CD4-positive, CD25-positive, alpha-beta regulatory T cell (primary cell): ENCODE results near the gene COA5. TPM values are rescaled to one million over a fixed set of nuclear protein-coding genes. Genes with fewer than 3 reads are reported as not detected.
"Not testable (repeated sequence)": the region's sequence is repeated elsewhere in the genome, so short reads cannot be mapped to it uniquely, and the experiment has no call there.

ENCODE experiments used
- ATAC-seq, 2 donors: fragments of 150-1000 bp; cut with Tn5 transposase; one replicate each; pipeline ENCODE4 v1.10.0; 2021; ENCODE audit warnings: low read depth in 2 of 2, moderate number of reproducible peaks in 2 of 2, moderate library complexity in 1 of 2
- DNase-seq, 3 donors: peaks; one replicate each; pipeline versions ENCODE4 v3.0.0 to v3.0.0-alpha.2; 2012 to 2022; ENCODE audit warnings: mixed read lengths in 1 of 3
- H3K27ac ChIP-seq: one replicate; pipeline ENCODE4 v1.7.0; 2013; ENCODE audit warnings: mild to moderate bottlenecking, low read length; ENCODE audit not compliant: insufficient read depth, poor library complexity, severe bottlenecking
- H3K27me3 ChIP-seq: one replicate; pipeline ENCODE4 v1.7.0; 2013; ENCODE audit warnings: low read length; ENCODE audit not compliant: control insufficient read depth, insufficient read depth
- H3K36me3 ChIP-seq: one replicate; pipeline ENCODE4 v1.7.0; 2013; ENCODE audit warnings: mild to moderate bottlenecking, low read length, moderate library complexity; ENCODE audit not compliant: control insufficient read depth, insufficient read depth
- H3K4me1 ChIP-seq: 2 replicates; pipeline ENCODE4 v1.7.0; 2013; ENCODE audit warnings: mild to moderate bottlenecking, low read length; ENCODE audit not compliant: insufficient read depth, control insufficient read depth, poor library complexity, severe bottlenecking
- H3K4me3 ChIP-seq: one replicate; pipeline ENCODE4 v1.7.0; 2013; ENCODE audit warnings: low read depth, mild to moderate bottlenecking, low read length, moderate library complexity
- H3K9me3 ChIP-seq, 2 experiments: 1 replicate in 1 of 2; 2 replicates in 1 of 2; pipeline ENCODE4 v1.7.0; 2013; ENCODE audit warnings: low read length in 2 of 2, mild to moderate bottlenecking in 1 of 2, moderate library complexity in 1 of 2; ENCODE audit not compliant: control insufficient read depth in 2 of 2
- H3K27ac Mint-ChIP-seq, 3 donors: one replicate each; pipeline ENCODE4 v1.8.0; 2020 to 2022; ENCODE audit warnings: mild to moderate bottlenecking in 3 of 3, mixed read lengths in 3 of 3, moderate library complexity in 2 of 3
- H3K27me3 Mint-ChIP-seq: one replicate; pipeline ENCODE4 v1.8.0; 2022; ENCODE audit warnings: mild to moderate bottlenecking, mixed read lengths
- H3K36me3 Mint-ChIP-seq: one replicate; pipeline ENCODE4 v1.8.0; 2020; ENCODE audit warnings: mixed read lengths
- H3K4me1 Mint-ChIP-seq, 4 donors: one replicate each; pipeline ENCODE4 v1.8.0; 2020 to 2022; ENCODE audit warnings: mixed read lengths in 4 of 4, mild to moderate bottlenecking in 1 of 4
- H3K4me3 Mint-ChIP-seq, 4 donors: one replicate each; pipeline ENCODE4 v1.8.0; 2020 to 2022; ENCODE audit warnings: mild to moderate bottlenecking in 4 of 4, mixed read lengths in 4 of 4, moderate library complexity in 3 of 4
- H3K9me3 Mint-ChIP-seq, 7 donors: one replicate each; pipeline ENCODE4 v1.8.0; 2020 to 2022; ENCODE audit warnings: mixed read lengths in 7 of 7, mild to moderate bottlenecking in 3 of 7, moderate library complexity in 2 of 7
- polyA plus RNA-seq, 4 donors: library from polyadenylated mRNA; unstranded; fragments of 300-500 nt; fragmentation: Illumina TruSeq; gene quantifications; one replicate each; pipeline ENCODE4 v1.2.3, GENCODE V29; 2021
- total RNA-seq: library from RNA; stranded (reverse); gene quantifications from one replicate; pipeline ENCODE4 v1.2.3, GENCODE V29; 2022

Gene COA5
- total and polyA plus RNA-seq, 5 donors from 2014 or later, result 20.4 to 40.7 (median 37.5) TPM

- H3K4me3 Mint-ChIP-seq, result peak overlapping the region in 3 of 4 donors; percentile 34 to 94 (median 70)
These were observed 3.2 kb downstream of the COA5 start for GRCh38 chr2:98605076-98605475.

GRCh38 chr2:98604547-98604946 is 3.8 kb downstream of the COA5 start:
- Histone ChIP-seq H3K27me3 (no peaks in the 10 kb centered on the region), H3K36me3 (peaks cover 34% of the 10 kb centered on the region), H3K27ac (no peak overlapping the region), H3K4me1 (peaks cover 28% of the 10 kb centered on the region), H3K9me3 (no peaks in the 10 kb centered on the region), H3K4me3 (no peak overlapping the region)
- Mint-ChIP-seq H3K4me1 (peaks cover 25 to 48% (median 36%) of the 10 kb centered on the region in 4 donors), H3K4me3 (peak overlapping the region in 3 of 4 donors; percentile 34 to 94 (median 35)), H3K36me3 (peaks cover 17% of the 10 kb centered on the region), H3K9me3 (no peaks in the 10 kb centered on the region), H3K27ac (peak overlapping the region; percentile 76 to 97 (median 82)), H3K27me3 (no peaks in the 10 kb centered on the region)
- ATAC-seq (no peak), DNase-seq (no peak)

More at GRCh38 chr2:98605076-98605475, 3.2 kb downstream of the COA5 start:
- Histone ChIP-seq H3K36me3 (peaks cover 29% of the 10 kb centered on the region), H3K9me3 (no peaks in the 10 kb centered on the region), H3K4me3 (no peak overlapping the region), H3K27me3 (no peaks in the 10 kb centered on the region), H3K4me1 (peaks cover 34% of the 10 kb centered on the region), H3K27ac (no peak overlapping the region)
- Mint-ChIP-seq H3K36me3 (peaks cover 14% of the 10 kb centered on the region), H3K27ac (peak overlapping the region; percentile 76 to 97 (median 82)), H3K27me3 (no peaks in the 10 kb centered on the region), H3K9me3 (no peaks in the 10 kb centered on the region), H3K4me1 (peaks cover 25 to 53% (median 42%) of the 10 kb centered on the region in 4 donors)
- no peak for ATAC-seq
- no peak for DNase-seq

- Histone ChIP-seq H3K4me3 (no peak overlapping the region), H3K4me1 (peaks cover 6% of the 10 kb centered on the region), H3K27ac (no peak overlapping the region), H3K27me3 (no peaks in the 10 kb centered on the region), H3K9me3 (no peaks in the 10 kb centered on the region), H3K36me3 (peaks cover 55% of the 10 kb centered on the region)
- peaks cover 17 to 38% (median 32%) of the 10 kb centered on the region in 4 donors for H3K4me1 Mint-ChIP-seq
- no peaks in the 10 kb centered on the region for H3K9me3 Mint-ChIP-seq
- H3K4me3 Mint-ChIP-seq, result no peak overlapping the region
- H3K27me3 Mint-ChIP-seq, result no peaks in the 10 kb centered on the region
- peaks cover 19% of the 10 kb centered on the region for H3K36me3 Mint-ChIP-seq
- peak overlapping the region in 1 of 3 donors; percentile 56 for H3K27ac Mint-ChIP-seq
- ATAC-seq (no peak), DNase-seq (peak in 1 of 3 donors; percentile 43)
These were observed 6.7 kb downstream of the COA5 start for GRCh38 chr2:98601532-98602132.

- Mint-ChIP-seq H3K36me3 (peaks cover 17% of the 10 kb centered on the region), H3K4me3 (no peak overlapping the region), H3K9me3 (peaks cover 0 to 2% (median 0%) of the 10 kb centered on the region in 7 donors), H3K4me1 (peaks cover 11 to 23% (median 13%) of the 10 kb centered on the region in 4 donors), H3K27me3 (no peaks in the 10 kb centered on the region), H3K27ac (peak overlapping the region in 1 of 3 donors; percentile 4)
- no peaks in the 10 kb centered on the region for H3K27me3 ChIP-seq
- no peak for ATAC-seq
- H3K27ac ChIP-seq, result peak overlapping the region; percentile 50
- peaks cover 0 to 3% of the 10 kb centered on the region in 2 experiments for H3K9me3 ChIP-seq
- H3K36me3 ChIP-seq, result peaks cover 55% of the 10 kb centered on the region
- H3K4me1 ChIP-seq, result no peaks in the 10 kb centered on the region
- H3K4me3 ChIP-seq, result no peak overlapping the region
- no peak for DNase-seq
These were observed 9.4 kb downstream of the COA5 start for GRCh38 chr2:98598781-98599428.

- not testable (repeated sequence) for H3K4me1 ChIP-seq, H3K9me3 ChIP-seq, H3K9me3 Mint-ChIP-seq, H3K4me3 ChIP-seq, DNase-seq, H3K27me3 ChIP-seq, ATAC-seq, H3K27ac Mint-ChIP-seq, H3K27me3 Mint-ChIP-seq, H3K27ac ChIP-seq, H3K4me3 Mint-ChIP-seq
- Mint-ChIP-seq H3K36me3 (peaks cover 41% of the 10 kb centered on the region), H3K4me1 (peaks cover 12 to 24% (median 18%) of the 10 kb centered on the region in 4 donors)
- peaks cover 54% of the 10 kb centered on the region for H3K36me3 ChIP-seq
These were observed 13.6 kb downstream of the COA5 start for GRCh38 chr2:98594665-98595064.

GRCh38 chr2:98592565-98592964 is 15.7 kb downstream of the COA5 start:
- peak overlapping the region in 1 of 3 donors; percentile 60 for H3K27ac Mint-ChIP-seq
- Histone ChIP-seq H3K4me3 (no peak overlapping the region), H3K4me1 (no peaks in the 10 kb centered on the region), H3K9me3 (peaks cover 0 to 5% of the 10 kb centered on the region in 2 experiments), H3K27me3 (no peaks in the 10 kb centered on the region), H3K36me3 (peaks cover 53% of the 10 kb centered on the region), H3K27ac (no peak overlapping the region)
- DNase-seq (no peak), ATAC-seq (no peak)
- no peaks in the 10 kb centered on the region for H3K27me3 Mint-ChIP-seq
- H3K9me3 Mint-ChIP-seq, result peaks cover 0 to 7% (median 0%) of the 10 kb centered on the region in 7 donors
- H3K36me3 Mint-ChIP-seq, result peaks cover 38% of the 10 kb centered on the region
- H3K4me3 Mint-ChIP-seq, result no peak overlapping the region
- H3K4me1 Mint-ChIP-seq, result peaks cover 13 to 24% (median 18%) of the 10 kb centered on the region in 4 donors

- no peak overlapping the region for H3K4me3 ChIP-seq
These were observed 18.8 kb downstream of the COA5 start for GRCh38 chr2:98589489-98589888.

More at GRCh38 chr2:98589489-98589888, 18.8 kb downstream of the COA5 start:
- H3K27ac Mint-ChIP-seq, result peak overlapping the region in 1 of 3 donors; percentile 75
- no peak overlapping the region for H3K4me3 Mint-ChIP-seq
- Histone ChIP-seq H3K27me3 (no peaks in the 10 kb centered on the region), H3K36me3 (peaks cover 76% of the 10 kb centered on the region), H3K27ac (no peak overlapping the region), H3K4me1 (no peaks in the 10 kb centered on the region), H3K9me3 (peaks cover 0 to 5% of the 10 kb centered on the region in 2 experiments)
- DNase-seq, result no peak
- no peak for ATAC-seq
- peaks cover 55% of the 10 kb centered on the region for H3K36me3 Mint-ChIP-seq
- peaks cover 0 to 7% (median 0%) of the 10 kb centered on the region in 7 donors for H3K9me3 Mint-ChIP-seq
- H3K4me1 Mint-ChIP-seq, result peaks cover 11 to 15% (median 12%) of the 10 kb centered on the region in 4 donors
- no peaks in the 10 kb centered on the region for H3K27me3 Mint-ChIP-seq
